ENCODE data around the gene BLID. TPM values are rescaled to one million over a fixed set of nuclear protein-coding genes. Genes with fewer than 3 reads are reported as not detected.

Gene BLID
- total RNA-seq, 1 experiment from 2014 or later = 2.0 TPM

- Histone ChIP-seq H3K4me2 (no peak overlapping the region), H3K9me3 (ENCODE audit: insufficient read depth, low read depth) (no peaks in the 10 kb centered on the region), H4K20me1 (ENCODE audit: insufficient read depth) (peaks cover 5% of the 10 kb centered on the region; the same call in 1 of the 2 replicates), H3K36me3 (ENCODE audit: low read depth) (peaks cover 28% of the 10 kb centered on the region), H3F3A (ENCODE audit: insufficient read depth, low read depth) (no peaks in the 10 kb centered on the region; the same call in 1 of the 2 replicates), H2AFZ (no peak overlapping the region), H3K27me3 (ENCODE audit: insufficient read depth, low read depth) (no peaks in the 10 kb centered on the region), H3K9me2 (ENCODE audit: insufficient read depth) (no peaks in the 10 kb centered on the region), H3K4me1 (replicated peaks; ENCODE audit: insufficient read depth) (peaks cover 3% of the 10 kb centered on the region; the same call in 1 of the 2 replicates), H3K79me2 (ENCODE audit: low read depth) (peaks cover 45% of the 10 kb centered on the region; the same call in 1 of the 2 replicates), H3K4me3 (no peak overlapping the region), H3K27ac (no peak overlapping the region)
- ChIA-PET CTCF (interaction anchor here (0.6 kb wide), 2 partner anchors 12 to 48 kb away, joined by 4 to 5 read pairs; no protein-coding TSS in a partner anchor), POLR2A (ENCODE audit: unreplicated experiment) (no interaction called here)
- DNase-seq = no peak
- TF ChIP-seq CTCF (conservative IDR thresholded peaks at IDR 0.05) (no peak), EZH2 (IDR thresholded peaks at IDR 0.05; ENCODE audit: low read depth) (no peak)
- intact Hi-C loops (cut with micrococcal nuclease; ENCODE audit: unreplicated experiment) = no loop called here
- no TSS peak for BruUV-seq (replicated peaks)
Observed at GRCh38 chr11:122153746-122154145, 37.7 kb upstream of the BLID start.

GRCh38 chr11:122150216-122151124 is 34.5 kb upstream of the BLID start:
- DNase-seq = peak in 1 of 2 experiments; percentile 74
- H2AFZ ChIP-seq = no peak overlapping the region
- peaks cover 3% of the 10 kb centered on the region; the same call in 1 of the 2 replicates for H3K9me3 ChIP-seq (ENCODE audit: insufficient read depth, low read depth)
- intact Hi-C loops (cut with micrococcal nuclease; ENCODE audit: unreplicated experiment) = no loop called here
- TF ChIP-seq CTCF (conservative IDR thresholded peaks at IDR 0.05) = no peak
- TF ChIP-seq EZH2 (IDR thresholded peaks at IDR 0.05; ENCODE audit: low read depth) = no peak
- POLR2A ChIA-PET (ENCODE audit: unreplicated experiment) = no interaction called here
- H3K79me2 ChIP-seq (ENCODE audit: low read depth) = peaks cover 25% of the 10 kb centered on the region; the same call in 1 of the 2 replicates
- no peak overlapping the region for H3K27ac ChIP-seq
- H3K4me3 ChIP-seq = no peak overlapping the region
- peaks cover 25% of the 10 kb centered on the region for H3K36me3 ChIP-seq (ENCODE audit: low read depth)
- CTCF ChIA-PET = no interaction called here
- no peaks in the 10 kb centered on the region for H3K27me3 ChIP-seq (ENCODE audit: insufficient read depth, low read depth)
- H3F3A ChIP-seq (ENCODE audit: insufficient read depth, low read depth) = peaks cover 16% of the 10 kb centered on the region; the same call in 1 of the 2 replicates
- no TSS peak for BruUV-seq (replicated peaks)
- H4K20me1 ChIP-seq (ENCODE audit: insufficient read depth) = no peaks in the 10 kb centered on the region
- H3K4me2 ChIP-seq = no peak overlapping the region
- H3K4me1 ChIP-seq (replicated peaks; ENCODE audit: insufficient read depth) = peaks cover 18% of the 10 kb centered on the region
- H3K9me2 ChIP-seq (ENCODE audit: insufficient read depth) = no peaks in the 10 kb centered on the region

GRCh38 chr11:122149202-122149601 is 33.2 kb upstream of the BLID start:
- peaks cover 29% of the 10 kb centered on the region for H3K36me3 ChIP-seq (ENCODE audit: low read depth)
- no peaks in the 10 kb centered on the region for H4K20me1 ChIP-seq (ENCODE audit: insufficient read depth)
- BruUV-seq (replicated peaks) = no TSS peak
- ChIA-PET CTCF (no interaction called here), POLR2A (ENCODE audit: unreplicated experiment) (no interaction called here)
- peaks cover 23% of the 10 kb centered on the region; the same call in 1 of the 2 replicates for H3K79me2 ChIP-seq (ENCODE audit: low read depth)
- no peak for DNase-seq
- no peak overlapping the region for H2AFZ ChIP-seq
- TF ChIP-seq EZH2 (IDR thresholded peaks at IDR 0.05; ENCODE audit: low read depth) (no peak), CTCF (conservative IDR thresholded peaks at IDR 0.05) (no peak)
- intact Hi-C loops (cut with micrococcal nuclease; ENCODE audit: unreplicated experiment) = no loop called here
- peaks cover 3% of the 10 kb centered on the region for H3K9me3 ChIP-seq (ENCODE audit: insufficient read depth, low read depth)
- peaks cover 16% of the 10 kb centered on the region; the same call in 1 of the 2 replicates for H3F3A ChIP-seq (ENCODE audit: insufficient read depth, low read depth)
- no peak overlapping the region for H3K4me2 ChIP-seq
- no peak overlapping the region for H3K4me3 ChIP-seq
- no peaks in the 10 kb centered on the region for H3K27me3 ChIP-seq (ENCODE audit: insufficient read depth, low read depth)
- no peak overlapping the region for H3K27ac ChIP-seq
- peaks cover 18% of the 10 kb centered on the region for H3K4me1 ChIP-seq (replicated peaks; ENCODE audit: insufficient read depth)
- H3K9me2 ChIP-seq (ENCODE audit: insufficient read depth) = no peaks in the 10 kb centered on the region

Measured in PC-9 (cell line).